Fibroblast of lung (primary cell): Measurements from ENCODE around the gene ROBO1. TPM values are rescaled to one million over a fixed set of nuclear protein-coding genes. Genes with fewer than 3 reads are reported as not detected.

Source experiments
- DNase-seq, 2 donors: peaks; one replicate each; pipeline versions ENCODE4 v3.0.0 to v3.0.0-alpha.2; 2010; ENCODE audit warnings: low read depth in 2 of 2
- H2AFZ ChIP-seq: 2 replicates; pipeline ENCODE4 v1.5.1; 2012; ENCODE audit warnings: low read length, control low read depth, inconsistent platforms
- H3K27ac ChIP-seq: 2 replicates; pipeline ENCODE4 v1.5.1; 2011; ENCODE audit warnings: low read length, control low read depth; ENCODE audit not compliant: insufficient read depth
- H3K27me3 ChIP-seq: 2 replicates; pipeline ENCODE4 v1.5.1; 2011; ENCODE audit warnings: mild to moderate bottlenecking, low read length; ENCODE audit not compliant: control insufficient read depth, insufficient read depth
- H3K36me3 ChIP-seq: 2 replicates; pipeline ENCODE4 v1.5.1; 2011; ENCODE audit warnings: low read length; ENCODE audit not compliant: control insufficient read depth, insufficient read depth
- H3K4me1 ChIP-seq: 2 replicates; pipeline ENCODE4 v1.5.1; 2011; ENCODE audit warnings: low read length; ENCODE audit not compliant: control insufficient read depth, insufficient read depth; ENCODE audit errors: extremely low read depth
- H3K4me2 ChIP-seq: 2 replicates; pipeline ENCODE4 v1.5.1; 2011; ENCODE audit warnings: low read length, control low read depth; ENCODE audit not compliant: insufficient read depth; ENCODE audit errors: extremely low read depth
- H3K4me3 ChIP-seq, 4 experiments: fragments of 200-600 bp in 1 of 4; sonication (generic) in 1 of 4; replicated peaks in 1 of 4; 2 replicates each; pipeline ENCODE4 v1.5.1; 2011 to 2016; ENCODE audit warnings: low read length in 4 of 4, low read depth in 3 of 4, mild to moderate bottlenecking in 3 of 4, control low read depth in 2 of 4, inconsistent platforms in 1 of 4, mixed read lengths in 1 of 4; ENCODE audit not compliant: insufficient read depth in 1 of 4; ENCODE audit errors: control extremely low read depth in 1 of 4
- H3K79me2 ChIP-seq: 2 replicates; pipeline ENCODE4 v1.5.1; 2012; ENCODE audit warnings: mild to moderate bottlenecking, low read length, inconsistent platforms; ENCODE audit not compliant: control insufficient read depth, insufficient read depth
- H3K9ac ChIP-seq: 2 replicates; pipeline ENCODE4 v1.5.1; 2011; ENCODE audit warnings: mild to moderate bottlenecking, low read length, control low read depth; ENCODE audit not compliant: insufficient read depth
- H3K9me3 ChIP-seq: 2 replicates; pipeline ENCODE4 v1.5.1; 2012; ENCODE audit warnings: low read depth, low read length; ENCODE audit not compliant: control insufficient read depth, insufficient read depth
- H4K20me1 ChIP-seq: 2 replicates; pipeline ENCODE4 v1.5.1; 2011; ENCODE audit warnings: low read length; ENCODE audit not compliant: control insufficient read depth, insufficient read depth; ENCODE audit errors: extremely low read depth
- EZH2 ChIP-seq: IDR thresholded peaks from 2 replicates; pipeline ENCODE4 v1.5.1; 2012; ENCODE audit warnings: low read length, control low read depth, mild to moderate bottlenecking; ENCODE audit errors: missing control alignments
- polyA plus RNA-seq, 2 donors: library from polyadenylated mRNA; depleted of rRNA in 1 of 2; stranded (reverse) in 1 of 2; unstranded in 1 of 2; fragments of >200 nt; gene quantifications; 2 replicates each; pipeline ENCODE4 v1.2.1, GENCODE V29; 2011 to 2012; ENCODE audit warnings: missing spikeins in 1 of 2
- total RNA-seq: library from RNA; depleted of rRNA; stranded (reverse); fragments of >200 nt; gene quantifications from 2 replicates; pipeline ENCODE4 v1.2.1, GENCODE V29; 2014
- TF ChIP-seq, protein P1 (sequence below), 2 donors: IDR thresholded peaks in 1 of 2; conservative IDR thresholded peaks in 1 of 2; 1 replicate in 1 of 2; 2 replicates in 1 of 2; pipeline ENCODE4 v1.5.1; 2011 to 2012; ENCODE audit warnings: low read length in 2 of 2, control low read depth in 1 of 2, inconsistent platforms in 1 of 2, low read depth in 1 of 2, mild to moderate bottlenecking in 1 of 2

Gene ROBO1
- total and polyA plus RNA-seq, 2 donors (not counting 1 experiment from before 2014, with no cell fraction given), result 53.8 to 104 TPM

DNA sequence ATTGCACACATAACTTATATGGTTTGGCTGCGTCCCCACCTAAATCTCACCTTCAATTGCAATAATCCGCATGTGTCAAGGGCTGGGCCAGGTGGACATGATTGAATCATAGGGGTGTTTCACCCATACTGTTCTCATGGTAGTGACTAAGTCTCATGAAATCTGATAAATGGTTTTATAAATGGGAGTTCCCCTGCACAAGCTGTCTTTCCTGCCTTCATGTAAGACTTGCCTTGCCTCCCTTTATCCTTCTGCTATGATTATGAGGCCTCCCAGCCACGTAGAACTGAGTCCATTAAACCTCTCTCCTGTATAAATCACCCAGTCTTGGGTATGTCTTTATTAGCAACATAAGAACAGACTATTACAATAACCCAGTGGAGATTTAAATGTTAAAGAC is 653.9 kb downstream of the ROBO1 start:
- Histone ChIP-seq H3K4me3 (no peak overlapping the region), H3K27ac (no peak overlapping the region), H3K9ac (no peak overlapping the region), H3K36me3 (no peaks in the 10 kb centered on the region), H3K4me1 (no peaks in the 10 kb centered on the region), H3K79me2 (no peaks in the 10 kb centered on the region), H3K27me3 (no peaks in the 10 kb centered on the region), H3K9me3 (no peaks in the 10 kb centered on the region), H3K4me2 (no peak overlapping the region), H4K20me1 (no peaks in the 10 kb centered on the region), H2AFZ (no peak overlapping the region)
- TF ChIP-seq, protein P1, sequence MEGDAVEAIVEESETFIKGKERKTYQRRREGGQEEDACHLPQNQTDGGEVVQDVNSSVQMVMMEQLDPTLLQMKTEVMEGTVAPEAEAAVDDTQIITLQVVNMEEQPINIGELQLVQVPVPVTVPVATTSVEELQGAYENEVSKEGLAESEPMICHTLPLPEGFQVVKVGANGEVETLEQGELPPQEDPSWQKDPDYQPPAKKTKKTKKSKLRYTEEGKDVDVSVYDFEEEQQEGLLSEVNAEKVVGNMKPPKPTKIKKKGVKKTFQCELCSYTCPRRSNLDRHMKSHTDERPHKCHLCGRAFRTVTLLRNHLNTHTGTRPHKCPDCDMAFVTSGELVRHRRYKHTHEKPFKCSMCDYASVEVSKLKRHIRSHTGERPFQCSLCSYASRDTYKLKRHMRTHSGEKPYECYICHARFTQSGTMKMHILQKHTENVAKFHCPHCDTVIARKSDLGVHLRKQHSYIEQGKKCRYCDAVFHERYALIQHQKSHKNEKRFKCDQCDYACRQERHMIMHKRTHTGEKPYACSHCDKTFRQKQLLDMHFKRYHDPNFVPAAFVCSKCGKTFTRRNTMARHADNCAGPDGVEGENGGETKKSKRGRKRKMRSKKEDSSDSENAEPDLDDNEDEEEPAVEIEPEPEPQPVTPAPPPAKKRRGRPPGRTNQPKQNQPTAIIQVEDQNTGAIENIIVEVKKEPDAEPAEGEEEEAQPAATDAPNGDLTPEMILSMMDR (conservative IDR thresholded peaks at IDR 0.05 in 1 of 2, IDR thresholded peaks at IDR 0.05 in 1 of 2; ENCODE audit: low read depth in 1 of 2, low read length in 2 of 2), result no peak
- no peak for TF ChIP-seq EZH2
- DNase-seq, result peak in 1 of 2 donors; percentile 32

- H3K4me2 ChIP-seq, result no peak overlapping the region
- H3K36me3 ChIP-seq, result no peaks in the 10 kb centered on the region
- no peaks in the 10 kb centered on the region for H4K20me1 ChIP-seq
- no peak overlapping the region for H3K4me3 ChIP-seq
- TF ChIP-seq EZH2, result no peak
- TF ChIP-seq, protein P1 (conservative IDR thresholded peaks at IDR 0.05 in 1 of 2, IDR thresholded peaks at IDR 0.05 in 1 of 2; ENCODE audit: low read depth in 1 of 2, low read length in 2 of 2), result no peak
- no peaks in the 10 kb centered on the region for H3K79me2 ChIP-seq
- H3K9me3 ChIP-seq, result no peaks in the 10 kb centered on the region
- no peaks in the 10 kb centered on the region for H3K27me3 ChIP-seq
- no peaks in the 10 kb centered on the region for H3K4me1 ChIP-seq
- no peak overlapping the region for H2AFZ ChIP-seq
- DNase-seq, result peak; percentile 4 to 72
- H3K27ac ChIP-seq, result no peak overlapping the region
- no peak overlapping the region for H3K9ac ChIP-seq
These were observed 656.3 kb downstream of the ROBO1 start for GRCh38 chr3:79111375-79112052.

DNA sequence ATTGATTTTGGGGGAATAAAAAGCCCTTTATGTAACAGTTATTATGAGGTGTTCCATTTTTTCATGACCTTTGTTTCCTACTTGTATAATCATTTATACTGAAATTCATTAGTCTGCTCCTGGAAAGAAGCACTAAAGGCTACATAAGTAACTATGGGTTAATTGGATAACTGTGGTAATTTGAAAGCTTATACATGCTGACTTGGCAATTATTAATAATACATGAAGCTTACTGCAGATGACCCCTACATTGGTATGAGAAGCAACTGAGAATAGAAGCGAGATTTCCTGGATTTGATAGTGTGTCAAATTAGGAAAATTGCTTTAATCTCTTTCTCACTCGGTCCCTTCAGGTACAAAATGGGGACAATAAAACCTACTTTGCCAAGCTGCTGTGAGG is 658.0 kb downstream of the ROBO1 start:
- H3K27me3 ChIP-seq, result no peaks in the 10 kb centered on the region
- H3K4me2 ChIP-seq, result no peak overlapping the region
- H2AFZ ChIP-seq, result no peak overlapping the region
- H3K36me3 ChIP-seq, result no peaks in the 10 kb centered on the region
- H3K4me3 ChIP-seq, result no peak overlapping the region
- no peaks in the 10 kb centered on the region for H3K79me2 ChIP-seq
- no peaks in the 10 kb centered on the region for H4K20me1 ChIP-seq
- H3K9me3 ChIP-seq, result no peaks in the 10 kb centered on the region
- TF ChIP-seq, protein P1 (conservative IDR thresholded peaks at IDR 0.05 in 1 of 2, IDR thresholded peaks at IDR 0.05 in 1 of 2; ENCODE audit: low read depth in 1 of 2, low read length in 2 of 2), result no peak
- no peak for TF ChIP-seq EZH2
- DNase-seq, result no peak
- H3K9ac ChIP-seq, result no peak overlapping the region
- no peaks in the 10 kb centered on the region for H3K4me1 ChIP-seq
- H3K27ac ChIP-seq, result no peak overlapping the region
